ENCODE data around the gene USH2A. TPM values are rescaled to one million over a fixed set of nuclear protein-coding genes. Genes with fewer than 3 reads are reported as not detected.

USH2A gene
- total RNA-seq, 1 donor from 2014 or later, result not detected

DNA sequence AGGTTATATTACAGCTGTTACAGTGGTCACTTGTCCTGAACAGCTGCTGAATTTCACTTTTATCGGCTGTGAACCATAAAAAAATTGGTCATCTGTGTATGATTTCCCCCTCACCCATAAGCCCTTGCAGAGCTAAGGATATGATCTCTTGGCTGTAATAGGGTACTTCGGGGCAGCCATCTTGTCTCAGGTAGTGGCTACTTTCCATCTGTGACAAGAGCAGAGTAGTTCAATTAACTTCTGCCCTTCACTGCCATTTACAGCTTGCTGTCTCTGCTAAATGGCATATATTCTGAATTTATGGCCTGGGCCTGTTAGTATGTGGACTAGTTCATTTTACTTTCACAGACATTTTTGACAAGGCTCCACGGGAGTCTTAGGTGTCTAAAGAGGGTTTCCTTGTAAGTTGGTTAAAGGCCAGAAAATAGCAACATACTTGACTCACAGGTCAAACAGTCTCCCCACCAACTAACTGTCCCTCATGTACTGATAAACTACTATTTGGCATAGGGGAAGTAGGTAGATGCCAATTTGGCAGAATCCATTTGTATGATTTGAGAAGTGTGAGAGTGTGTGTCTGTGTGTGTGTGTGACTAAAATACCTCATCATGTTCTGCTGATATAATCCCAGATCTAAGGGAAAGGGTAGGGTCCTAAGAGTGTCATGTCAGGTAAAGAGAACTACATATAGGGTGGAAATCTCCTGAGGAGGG is 704.5 kb downstream of the USH2A start:
- TF ChIP-seq, protein P1, sequence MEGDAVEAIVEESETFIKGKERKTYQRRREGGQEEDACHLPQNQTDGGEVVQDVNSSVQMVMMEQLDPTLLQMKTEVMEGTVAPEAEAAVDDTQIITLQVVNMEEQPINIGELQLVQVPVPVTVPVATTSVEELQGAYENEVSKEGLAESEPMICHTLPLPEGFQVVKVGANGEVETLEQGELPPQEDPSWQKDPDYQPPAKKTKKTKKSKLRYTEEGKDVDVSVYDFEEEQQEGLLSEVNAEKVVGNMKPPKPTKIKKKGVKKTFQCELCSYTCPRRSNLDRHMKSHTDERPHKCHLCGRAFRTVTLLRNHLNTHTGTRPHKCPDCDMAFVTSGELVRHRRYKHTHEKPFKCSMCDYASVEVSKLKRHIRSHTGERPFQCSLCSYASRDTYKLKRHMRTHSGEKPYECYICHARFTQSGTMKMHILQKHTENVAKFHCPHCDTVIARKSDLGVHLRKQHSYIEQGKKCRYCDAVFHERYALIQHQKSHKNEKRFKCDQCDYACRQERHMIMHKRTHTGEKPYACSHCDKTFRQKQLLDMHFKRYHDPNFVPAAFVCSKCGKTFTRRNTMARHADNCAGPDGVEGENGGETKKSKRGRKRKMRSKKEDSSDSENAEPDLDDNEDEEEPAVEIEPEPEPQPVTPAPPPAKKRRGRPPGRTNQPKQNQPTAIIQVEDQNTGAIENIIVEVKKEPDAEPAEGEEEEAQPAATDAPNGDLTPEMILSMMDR (IDR thresholded peaks at IDR 0.05; ENCODE audit: insufficient read depth, low read length, poor library complexity, severe bottlenecking), result no peak
- no peaks in the 10 kb centered on the region for H3K27me3 ChIP-seq (ENCODE audit: control insufficient read depth, insufficient read depth, low read length)
- H3K36me3 ChIP-seq (ENCODE audit: control insufficient read depth, insufficient read depth, low read length), result no peaks in the 10 kb centered on the region
- no peak overlapping the region for H3K4me3 ChIP-seq (ENCODE audit: low read depth, low read length)
- DNase-seq (ENCODE audit: low read depth), result no peak

DNA sequence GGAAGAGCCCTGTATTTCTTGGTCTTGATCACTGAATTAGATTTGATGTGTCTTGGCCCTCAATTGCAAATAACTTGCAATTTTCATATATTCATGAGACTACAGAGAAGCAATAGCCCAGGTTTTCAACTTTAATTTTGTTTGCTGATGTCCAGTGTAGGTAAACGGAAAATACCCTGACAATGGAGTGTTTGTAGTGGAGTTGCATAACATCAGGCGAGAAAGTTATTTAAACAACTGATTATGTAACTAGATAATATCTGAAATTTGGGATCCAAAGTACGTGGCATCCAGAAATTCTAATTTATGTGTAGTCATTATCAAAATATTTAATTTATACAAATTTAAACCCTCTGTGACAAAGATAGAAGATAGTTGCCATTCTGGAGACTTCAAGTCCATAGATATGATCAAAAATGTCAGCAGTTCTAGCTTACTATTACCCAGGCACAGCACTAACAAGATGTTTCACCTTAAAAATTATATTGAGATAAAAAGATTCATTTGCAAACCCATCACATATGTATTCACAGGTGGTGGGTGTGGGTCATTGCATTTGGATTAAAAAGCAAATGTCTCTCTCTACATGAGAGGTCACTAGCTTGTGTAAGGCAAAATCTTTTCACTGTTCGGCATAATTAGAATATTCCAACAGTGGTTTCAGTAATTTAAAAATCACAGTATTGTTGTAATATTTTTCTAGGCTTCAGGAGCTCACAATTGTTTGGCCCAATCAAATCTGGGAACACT is 705.4 kb downstream of the USH2A start:
- no peaks in the 10 kb centered on the region for H3K27me3 ChIP-seq (ENCODE audit: control insufficient read depth, insufficient read depth, low read length)
- TF ChIP-seq, protein P1 (IDR thresholded peaks at IDR 0.05; ENCODE audit: insufficient read depth, low read length, poor library complexity, severe bottlenecking), result no peak

DNA sequence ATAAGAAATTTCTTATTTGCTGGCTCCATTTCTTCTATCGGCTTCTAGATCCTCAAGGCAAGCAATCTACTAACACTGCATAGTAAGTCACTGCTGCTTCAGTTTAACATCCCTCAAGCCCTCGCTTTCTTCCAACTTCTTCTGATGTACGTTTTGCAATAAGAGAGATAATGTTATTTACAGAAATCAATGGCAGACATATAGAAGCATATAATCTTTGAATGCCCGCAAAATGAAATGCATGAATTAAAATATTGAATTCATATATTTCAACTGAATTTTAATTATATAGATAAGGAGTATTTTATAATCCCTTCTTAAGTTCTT is 712.4 kb downstream of the USH2A start:
- Histone ChIP-seq H3K4me3 (ENCODE audit: low read depth, low read length) (no peak overlapping the region), H3K27me3 (ENCODE audit: control insufficient read depth, insufficient read depth, low read length) (no peaks in the 10 kb centered on the region), H3K36me3 (ENCODE audit: control insufficient read depth, insufficient read depth, low read length) (no peaks in the 10 kb centered on the region)
- no peak for DNase-seq (ENCODE audit: low read depth)
- TF ChIP-seq, protein P1 (IDR thresholded peaks at IDR 0.05; ENCODE audit: insufficient read depth, low read length, poor library complexity, severe bottlenecking), result no peak

More for the DNA sequence above, 705.4 kb downstream of the USH2A start:
- DNase-seq (ENCODE audit: low read depth), result no peak
- Histone ChIP-seq H3K36me3 (ENCODE audit: control insufficient read depth, insufficient read depth, low read length) (no peaks in the 10 kb centered on the region), H3K4me3 (ENCODE audit: low read depth, low read length) (no peak overlapping the region)

DNA sequence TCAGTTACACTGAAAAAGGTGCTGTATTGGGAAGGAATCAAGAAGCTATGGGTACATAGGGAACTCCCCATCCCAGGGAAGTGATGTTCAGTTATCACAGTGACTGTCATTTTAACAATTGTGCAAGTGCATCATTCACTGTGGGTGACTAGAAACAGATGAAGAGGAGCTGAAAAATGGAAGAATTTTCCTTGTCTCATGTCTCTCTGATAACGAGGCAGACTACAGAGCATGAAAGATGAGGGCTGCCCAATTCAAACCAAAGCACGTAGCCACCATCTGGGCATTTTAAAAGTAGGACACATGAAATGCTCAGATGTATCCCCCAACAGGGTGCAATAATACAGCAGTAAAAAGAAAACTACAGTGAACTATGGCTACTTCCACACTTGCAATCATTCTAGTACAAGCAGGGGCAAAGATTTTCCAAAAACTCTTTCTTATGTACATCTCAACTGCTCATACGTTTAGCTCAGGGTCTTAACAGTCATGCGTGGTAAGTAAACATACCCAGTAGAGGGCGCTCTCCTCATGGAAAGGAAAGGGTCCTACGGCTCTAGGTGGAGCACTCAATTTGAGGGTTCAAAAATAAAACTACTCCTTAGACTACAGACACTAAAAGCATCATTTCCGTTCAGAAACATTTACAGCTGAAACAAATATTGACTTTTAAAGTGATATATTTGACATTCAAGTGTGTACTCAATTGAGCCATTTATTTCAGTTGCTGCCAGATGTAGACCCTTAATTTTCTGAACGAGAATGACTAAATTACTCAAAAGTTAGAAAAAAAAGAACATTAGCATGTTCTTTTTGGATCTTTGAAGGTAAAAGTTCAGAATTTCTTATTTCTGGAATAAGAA is 713.0 kb downstream of the USH2A start:
- no peaks in the 10 kb centered on the region for H3K36me3 ChIP-seq (ENCODE audit: control insufficient read depth, insufficient read depth, low read length)
- TF ChIP-seq, protein P1 (IDR thresholded peaks at IDR 0.05; ENCODE audit: insufficient read depth, low read length, poor library complexity, severe bottlenecking), result peak; percentile 61
- no peak for DNase-seq (ENCODE audit: low read depth)

DNA sequence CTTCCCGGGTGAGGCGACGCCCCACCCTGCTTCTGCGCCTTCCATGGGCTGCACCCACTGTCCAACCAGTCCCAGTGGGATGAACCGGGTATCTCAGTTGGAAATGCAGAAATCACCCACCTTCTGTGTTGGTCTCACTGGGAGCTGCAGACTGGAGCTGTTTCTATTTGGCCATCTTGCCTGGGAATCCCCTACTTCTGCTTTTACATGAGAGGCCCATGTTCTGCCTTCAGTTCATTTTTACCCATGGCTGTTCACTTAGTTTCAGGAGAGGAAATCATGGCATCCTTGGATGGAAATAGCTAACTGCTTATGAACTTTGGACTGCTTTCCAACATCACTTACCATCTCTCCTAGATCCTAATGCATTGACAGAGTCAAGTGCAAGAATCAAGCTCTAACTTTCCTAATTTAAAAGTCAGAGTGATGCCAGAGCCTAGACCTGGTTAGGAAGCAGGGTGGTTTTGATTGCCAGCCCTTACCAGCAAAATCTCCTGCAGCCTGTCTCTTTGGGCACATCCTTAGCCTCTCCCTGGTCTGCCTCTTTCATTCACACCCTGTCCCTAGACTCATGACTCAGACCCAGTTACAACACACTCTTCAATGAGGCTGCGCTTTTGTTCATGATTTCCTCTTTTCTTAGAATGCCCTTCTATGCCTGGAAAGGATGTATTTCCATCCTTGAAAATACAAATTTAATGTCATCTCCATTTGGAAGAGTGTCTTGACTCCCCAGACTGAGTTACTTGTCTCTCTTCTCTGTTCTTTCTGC is 719.0 kb downstream of the USH2A start:
- Histone ChIP-seq H3K36me3 (ENCODE audit: control insufficient read depth, insufficient read depth, low read length) (no peaks in the 10 kb centered on the region), H3K27me3 (ENCODE audit: control insufficient read depth, insufficient read depth, low read length) (no peaks in the 10 kb centered on the region), H3K4me3 (ENCODE audit: low read depth, low read length) (no peak overlapping the region)
- no peak for DNase-seq (ENCODE audit: low read depth)
- TF ChIP-seq, protein P1 (IDR thresholded peaks at IDR 0.05; ENCODE audit: insufficient read depth, low read length, poor library complexity, severe bottlenecking), result no peak

More for the DNA sequence above, 713.0 kb downstream of the USH2A start:
- no peaks in the 10 kb centered on the region for H3K27me3 ChIP-seq (ENCODE audit: control insufficient read depth, insufficient read depth, low read length)
- no peak overlapping the region for H3K4me3 ChIP-seq (ENCODE audit: low read depth, low read length)
